Activated CD4-positive, alpha-beta T cell treated with anti-CD3 and anti-CD28 coated beads for 36 hours (primary cell): ENCODE measurements around the gene TRAPPC4. TPM values are rescaled to one million over a fixed set of nuclear protein-coding genes. Genes with fewer than 3 reads are reported as not detected.
A peak's percentile ranks its signal among the peaks of the same experiment; 100 is the strongest.
"Not testable (repeated sequence)": the region's sequence is repeated elsewhere in the genome, so short reads cannot be mapped to it uniquely, and the experiment has no call there.

Source experiments
- ATAC-seq: fragments of 200-7000 bp; cut with Tn5 transposase; one replicate; pipeline ENCODE4 v1.10.0; 2021; ENCODE audit warnings: mild to moderate bottlenecking, moderate library complexity
- CTCF ChIA-PET: fragments of 350-600 bp; sonication (Branson Sonifier 250); formaldehyde crosslinking; loops from one replicate; lab custom pipeline; 2021; ENCODE audit warnings: antibody characterized with exemption; lab: Charles Lee
- POLR2A ChIA-PET: fragments of 350-600 bp; sonication (Branson Sonifier 250); formaldehyde crosslinking; loops from one replicate; lab custom pipeline; 2021; ENCODE audit warnings: antibody characterized with exemption, inconsistent platforms; lab: Charles Lee
- DNase-seq: peaks from one replicate; pipeline ENCODE4 v3.0.0-alpha.2; 2020
- H3K27ac Mint-ChIP-seq: one replicate; pipeline ENCODE4 v1.8.0; 2021; ENCODE audit warnings: mixed read lengths
- H3K27me3 Mint-ChIP-seq: one replicate; pipeline ENCODE4 v1.8.0; 2021; ENCODE audit warnings: mixed read lengths
- H3K36me3 Mint-ChIP-seq: one replicate; pipeline ENCODE4 v1.8.0; 2021; ENCODE audit warnings: low read depth, mixed read lengths
- H3K4me1 Mint-ChIP-seq: one replicate; pipeline ENCODE4 v1.8.0; 2021; ENCODE audit warnings: mixed read lengths
- H3K4me3 Mint-ChIP-seq: one replicate; pipeline ENCODE4 v1.8.0; 2021; ENCODE audit warnings: mild to moderate bottlenecking, moderate library complexity, mixed read lengths
- H3K9me3 Mint-ChIP-seq: one replicate; pipeline ENCODE4 v1.8.0; 2021; ENCODE audit warnings: low read depth, mixed read lengths
- intact Hi-C, 2 experiments: fragments of 100-400 bp; cut with DNase I in 1 of 2; cut with micrococcal nuclease in 1 of 2; formaldehyde crosslinking; loops; one replicate each; pipeline versions ENCODE4 v1.14.2 to v1.15.1; 2022 to 2024; cut with DNase I, micrococcal nuclease
- total RNA-seq, 2 experiments: library from RNA; stranded (reverse); gene quantifications; one replicate each; pipeline ENCODE4 v1.2.3, GENCODE V29; 2021

Gene TRAPPC4
- total RNA-seq, 2 experiments from 2014 or later: 62.2 to 81.9 TPM

DNA sequence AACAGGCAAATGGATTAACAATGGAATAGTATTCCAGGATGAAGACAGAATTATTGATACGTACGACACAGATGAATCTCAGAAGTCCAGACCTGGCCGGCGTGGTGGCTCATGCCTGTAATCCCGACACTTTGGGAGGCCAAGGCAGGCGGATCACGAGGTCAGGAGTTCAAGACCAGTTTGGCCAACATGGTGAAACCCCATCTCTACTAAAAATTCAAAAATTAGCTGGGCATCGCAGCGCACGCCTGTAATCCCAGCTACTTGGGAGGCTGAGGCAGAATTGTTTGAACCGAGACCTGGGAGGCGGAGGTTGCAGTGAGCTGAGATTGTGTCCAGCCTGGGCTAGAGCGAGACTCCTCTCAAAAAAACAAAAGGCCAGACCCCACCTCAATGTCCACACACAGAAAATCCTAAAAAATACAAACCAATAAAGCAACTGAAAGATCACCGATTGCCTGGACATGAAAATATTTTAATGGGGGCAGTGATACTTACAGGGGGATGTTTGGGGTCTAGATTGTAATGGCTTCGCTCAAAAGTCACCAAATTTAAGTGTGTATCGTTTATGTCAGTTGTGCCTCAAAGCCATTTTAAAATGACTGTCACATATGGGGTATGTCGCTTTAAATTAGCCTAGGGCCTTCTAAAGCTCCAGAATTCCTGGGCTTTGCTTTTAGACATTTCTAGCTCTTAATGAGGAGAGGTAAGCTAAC is 4.2 kb upstream of the TRAPPC4 start:
- Mint-ChIP-seq H3K4me1 (peaks cover 30% of the 10 kb centered on the region), H3K27ac (peak overlapping the region; percentile 51), H3K36me3 (peaks cover 71% of the 10 kb centered on the region), H3K27me3 (no peaks in the 10 kb centered on the region), H3K4me3 (no peak overlapping the region), H3K9me3 (no peaks in the 10 kb centered on the region)
- no peak for DNase-seq
- ChIA-PET POLR2A (interaction anchor here (0.6 to 1.3 kb wide), 4 partner anchors 10 to 694 kb away, joined by 3 to 4 read pairs (median 3); partner anchors contain the start of gene CENATAC), CTCF (interaction anchor here (0.5 to 1.3 kb wide), 2 partner anchors 18 to 816 kb away, joined by 3 read pairs; no protein-coding TSS in a partner anchor)
- intact Hi-C loops: no loop called here
- ATAC-seq: no peak

DNA sequence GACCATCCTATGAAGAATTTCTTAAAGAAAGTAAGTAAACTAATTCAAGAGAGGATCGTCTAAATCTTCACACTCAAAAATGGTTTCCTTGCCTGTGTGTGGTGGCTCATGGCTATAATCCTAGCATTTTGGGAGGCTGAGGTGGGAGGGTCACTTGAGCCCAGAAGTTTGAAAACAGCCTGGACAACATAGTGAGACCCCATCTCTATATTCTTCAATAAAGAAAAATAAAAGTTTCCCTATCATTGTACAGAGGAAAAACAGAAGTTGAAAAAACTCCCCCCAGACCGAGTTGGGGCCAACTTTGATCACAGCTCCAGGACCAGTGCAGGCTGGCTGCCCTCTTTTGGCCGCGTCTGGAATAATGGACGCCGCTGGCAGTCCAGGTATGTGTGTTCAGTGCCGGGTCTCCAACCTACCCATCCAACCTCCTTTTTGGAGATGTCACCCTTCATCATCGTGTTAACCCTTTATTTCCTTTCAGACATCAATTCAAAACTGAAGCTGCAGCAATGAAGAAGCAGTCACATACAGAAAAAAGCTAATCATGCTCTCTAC is 3.4 kb upstream of the TRAPPC4 start:
- Mint-ChIP-seq H3K4me1 (peaks cover 36% of the 10 kb centered on the region), H3K27ac (peak overlapping the region; percentile 99), H3K27me3 (no peaks in the 10 kb centered on the region), H3K36me3 (peaks cover 77% of the 10 kb centered on the region), H3K9me3 (no peaks in the 10 kb centered on the region), H3K4me3 (peak overlapping the region; percentile 99)
- DNase-seq (no peak), ATAC-seq (no peak)
- intact Hi-C loops: loop anchor here in 1 of 2 experiments (5.0 kb wide), 1 partner anchor 88 kb away; the partner anchor contains the start of gene BCL9L
- ChIA-PET POLR2A (interaction anchor here (0.6 to 1.5 kb wide), 2 partner anchors 18 to 205 kb away, joined by 3 to 6 read pairs; partner anchors contain the start of gene CENATAC), CTCF (interaction anchor here (0.7 to 1.3 kb wide), 4 partner anchors 15 to 325 kb away, joined by 3 to 5 read pairs (median 4); no protein-coding TSS in a partner anchor)

- intact Hi-C loops: loop anchor here in 1 of 2 experiments (5.0 kb wide), 1 partner anchor 89 kb away; the partner anchor contains the start of gene BCL9L
- no peaks in the 10 kb centered on the region for H3K27me3 Mint-ChIP-seq
- H3K36me3 Mint-ChIP-seq: peaks cover 79% of the 10 kb centered on the region
- DNase-seq (no peak), ATAC-seq (no peak)
- H3K27ac Mint-ChIP-seq: peak overlapping the region; percentile 99
- H3K4me3 Mint-ChIP-seq: peak overlapping the region; percentile 99
- CTCF ChIA-PET: interaction anchor here (0.6 to 1.3 kb wide), 6 partner anchors 16 to 327 kb away, joined by 4 to 8 read pairs (median 4); partner anchors contain the start of gene C2CD2L
- no peaks in the 10 kb centered on the region for H3K9me3 Mint-ChIP-seq
- H3K4me1 Mint-ChIP-seq: peaks cover 44% of the 10 kb centered on the region
- POLR2A ChIA-PET: interaction anchor here (0.6 to 1.5 kb wide), 4 partner anchors 11 to 145 kb away, joined by 3 to 11 read pairs (median 4); partner anchors contain the start of gene CENATAC
These were observed 2.2 kb upstream of the TRAPPC4 start for GRCh38 chr11:119016216-119017009.

GRCh38 chr11:119017377-119017776 is 1.2 kb upstream of the TRAPPC4 start:
- not testable (repeated sequence) for ATAC-seq, DNase-seq, H3K9me3 Mint-ChIP-seq, H3K27me3 Mint-ChIP-seq
- peak overlapping the region; percentile 99 for H3K4me3 Mint-ChIP-seq
- ChIA-PET CTCF (interaction anchor here (1.3 kb wide), 1 partner anchor 228 kb away, joined by 8 read pairs; no protein-coding TSS in a partner anchor), POLR2A (interaction anchor here (0.7 to 1.5 kb wide), 3 partner anchors 14 to 61 kb away, joined by 3 to 6 read pairs (median 3); partner anchors contain the start of genes CENATAC and UPK2)
- intact Hi-C loops: loop anchor here in 1 of 2 experiments (5.0 kb wide), 1 partner anchor 90 kb away; the partner anchor contains the start of gene BCL9L
- H3K4me1 Mint-ChIP-seq: peaks cover 48% of the 10 kb centered on the region
- H3K36me3 Mint-ChIP-seq: peaks cover 84% of the 10 kb centered on the region
- peak overlapping the region; percentile 99 for H3K27ac Mint-ChIP-seq

GRCh38 chr11:119019996-119020395 is 1.4 kb downstream of the TRAPPC4 start:
- Mint-ChIP-seq H3K36me3 (peaks cover 77% of the 10 kb centered on the region), H3K27me3 (no peaks in the 10 kb centered on the region), H3K4me1 (peaks cover 57% of the 10 kb centered on the region), H3K27ac (peak overlapping the region; percentile 99), H3K9me3 (no peaks in the 10 kb centered on the region), H3K4me3 (peak overlapping the region; percentile 99)
- DNase-seq (no peak), ATAC-seq (no peak)
- intact Hi-C loops: loop anchor here (2.0 to 5.0 kb wide), 5 partner anchors 37 to 187 kb away; partner anchors contain the start of genes BCL9L (in 1 of the 2), CBL (in 1 of the 2), HYOU1 (in 1 of the 2) and VPS11 (in 1 of the 2)
- POLR2A ChIA-PET: interaction anchor here (0.7 to 1.0 kb wide), 2 partner anchors 53 to 305 kb away, joined by 3 to 6 read pairs; no protein-coding TSS in a partner anchor
- CTCF ChIA-PET: interaction anchor here (1.5 to 2.1 kb wide), 3 partner anchors 22 to 112 kb away, joined by 4 to 9 read pairs (median 5); partner anchors contain the start of gene CENATAC

GRCh38 chr11:119021631-119022030 is 3.1 kb downstream of the TRAPPC4 start:
- no peak for DNase-seq
- no peak for ATAC-seq
- H3K27ac Mint-ChIP-seq: peak overlapping the region; percentile 68
- intact Hi-C loops: no loop called here
- H3K27me3 Mint-ChIP-seq: no peaks in the 10 kb centered on the region
- H3K9me3 Mint-ChIP-seq: no peaks in the 10 kb centered on the region
- ChIA-PET CTCF (interaction anchor here (1.1 kb wide), 2 partner anchors 8 to 24 kb away, joined by 3 to 4 read pairs; no protein-coding TSS in a partner anchor), POLR2A (interaction anchor here (0.9 kb wide), 1 partner anchor 10 kb away, joined by 5 read pairs; no protein-coding TSS in a partner anchor)
- H3K4me3 Mint-ChIP-seq: no peak overlapping the region
- peaks cover 46% of the 10 kb centered on the region for H3K4me1 Mint-ChIP-seq
- peaks cover 69% of the 10 kb centered on the region for H3K36me3 Mint-ChIP-seq

GRCh38 chr11:119023741-119024140 is 5.2 kb downstream of the TRAPPC4 start:
- DNase-seq: no peak
- Mint-ChIP-seq H3K27me3 (no peaks in the 10 kb centered on the region), H3K36me3 (peaks cover 59% of the 10 kb centered on the region), H3K4me3 (no peak overlapping the region), H3K27ac (peak overlapping the region; percentile 56), H3K9me3 (no peaks in the 10 kb centered on the region), H3K4me1 (peaks cover 47% of the 10 kb centered on the region)
- intact Hi-C loops: no loop called here
- ATAC-seq: no peak
- ChIA-PET POLR2A (no interaction called here), CTCF (interaction anchor here (0.9 to 1.3 kb wide), 3 partner anchors 13 to 299 kb away, joined by 3 read pairs; no protein-coding TSS in a partner anchor)

- Mint-ChIP-seq H3K36me3 (peaks cover 60% of the 10 kb centered on the region), H3K4me3 (no peak overlapping the region), H3K27ac (peak overlapping the region; percentile 48), H3K4me1 (peaks cover 56% of the 10 kb centered on the region), H3K27me3 (no peaks in the 10 kb centered on the region), H3K9me3 (no peaks in the 10 kb centered on the region)
- intact Hi-C loops: no loop called here
- DNase-seq: no peak
- CTCF ChIA-PET: interaction anchor here (0.7 to 1.2 kb wide), 4 partner anchors 25 to 145 kb away, joined by 3 to 4 read pairs (median 3); no protein-coding TSS in a partner anchor
- POLR2A ChIA-PET: no interaction called here
- ATAC-seq: no peak
These were observed 6.0 kb downstream of the TRAPPC4 start for GRCh38 chr11:119024430-119025098.

- CTCF ChIA-PET: interaction anchor here (0.6 to 1.2 kb wide), 4 partner anchors 11 to 144 kb away, joined by 3 read pairs; no protein-coding TSS in a partner anchor
These were observed 6.5 kb downstream of the TRAPPC4 start for GRCh38 chr11:119025099-119025473.

DNA sequence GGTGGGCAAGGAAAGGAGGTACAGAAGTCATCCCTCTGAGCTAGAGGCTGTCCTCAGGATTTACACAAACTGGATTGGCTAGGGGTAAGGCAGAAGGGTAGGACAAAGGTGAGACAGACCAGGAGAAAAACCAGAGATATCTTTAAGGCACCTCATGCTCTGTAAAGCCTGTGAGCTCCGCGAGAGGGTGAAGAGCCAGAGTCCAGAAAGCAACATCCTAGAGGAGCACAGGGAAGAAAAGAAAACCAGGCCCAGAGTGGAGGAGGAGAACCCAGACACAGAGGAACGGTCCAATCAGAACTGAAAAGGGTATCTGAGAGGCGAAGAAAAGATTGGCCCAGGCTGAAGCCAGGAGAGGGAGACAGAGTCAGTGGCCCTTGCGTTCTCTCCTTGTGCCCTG is 7.0 kb downstream of the TRAPPC4 start:
- no peak overlapping the region for H3K4me3 Mint-ChIP-seq
- DNase-seq (no peak), ATAC-seq (no peak)
- H3K36me3 Mint-ChIP-seq: peaks cover 51% of the 10 kb centered on the region
- POLR2A ChIA-PET: no interaction called here
- intact Hi-C loops: no loop called here
- CTCF ChIA-PET: interaction anchor here (0.6 to 1.2 kb wide), 4 partner anchors 10 to 71 kb away, joined by 3 read pairs; no protein-coding TSS in a partner anchor
- no peaks in the 10 kb centered on the region for H3K9me3 Mint-ChIP-seq
- peak overlapping the region; percentile 22 for H3K27ac Mint-ChIP-seq
- no peaks in the 10 kb centered on the region for H3K27me3 Mint-ChIP-seq
- peaks cover 51% of the 10 kb centered on the region for H3K4me1 Mint-ChIP-seq

More at GRCh38 chr11:119025099-119025473, 6.5 kb downstream of the TRAPPC4 start:
- no peak overlapping the region for H3K4me3 Mint-ChIP-seq
- peak overlapping the region; percentile 22 for H3K27ac Mint-ChIP-seq
- H3K9me3 Mint-ChIP-seq: no peaks in the 10 kb centered on the region
- intact Hi-C loops: no loop called here
- no peaks in the 10 kb centered on the region for H3K27me3 Mint-ChIP-seq
- peak; percentile 31 for DNase-seq
- POLR2A ChIA-PET: no interaction called here
- H3K4me1 Mint-ChIP-seq: peaks cover 55% of the 10 kb centered on the region
- no peak for ATAC-seq
- peaks cover 55% of the 10 kb centered on the region for H3K36me3 Mint-ChIP-seq
